Loucy (cell line): ENCODE data around the gene GUCY1A2.

Experiments
- H2AFZ ChIP-seq: fragments of 200-600 bp; sonication (generic); 2 replicates; pipeline ENCODE4 v1.6.0; 2016; ENCODE audit warnings: antibody characterized with exemption, mild to moderate bottlenecking, low read length, moderate library complexity
- H3F3A ChIP-seq: fragments of 200-600 bp; 2 replicates; pipeline ENCODE4 v1.6.0; 2016; ENCODE audit warnings: antibody characterized with exemption, low read depth, mild to moderate bottlenecking
- H3K27me3 ChIP-seq: fragments of 200-600 bp; sonication (generic); 2 replicates; pipeline ENCODE4 v1.6.1; 2014; ENCODE audit warnings: low read length, mild to moderate bottlenecking; ENCODE audit not compliant: insufficient read depth, poor library complexity, severe bottlenecking
- H3K36me3 ChIP-seq: fragments of 200-600 bp; sonication (generic); 2 replicates; pipeline ENCODE4 v1.6.1; 2016; ENCODE audit warnings: low read length; ENCODE audit not compliant: insufficient read depth
- H3K4me1 ChIP-seq: fragments of 200-600 bp; sonication (generic); 2 replicates; pipeline ENCODE4 v1.5.1; 2014; ENCODE audit warnings: low read length, mild to moderate bottlenecking; ENCODE audit not compliant: insufficient read depth, poor library complexity, severe bottlenecking
- H3K4me2 ChIP-seq: fragments of 200-600 bp; sonication (generic); 2 replicates; pipeline ENCODE4 v1.6.0; 2014; ENCODE audit warnings: antibody characterized with exemption, low read length, low read depth, mild to moderate bottlenecking; ENCODE audit not compliant: poor library complexity, severe bottlenecking
- H3K4me3 ChIP-seq: fragments of 200-600 bp; sonication (generic); 2 replicates; pipeline ENCODE4 v1.5.1; 2014; ENCODE audit warnings: low read length, mild to moderate bottlenecking, mixed read lengths; ENCODE audit not compliant: poor library complexity, severe bottlenecking
- H3K79me2 ChIP-seq: fragments of 200-600 bp; sonication (generic); 2 replicates; pipeline ENCODE4 v1.6.1; 2014; ENCODE audit warnings: low read length; ENCODE audit not compliant: insufficient read depth
- H3K9ac ChIP-seq: fragments of 200-600 bp; sonication (generic); 2 replicates; pipeline ENCODE4 v1.6.0; 2014; ENCODE audit warnings: mild to moderate bottlenecking, low read depth, low read length, moderate library complexity; ENCODE audit not compliant: poor library complexity, severe bottlenecking
- H3K9me2 ChIP-seq: fragments of 200-600 bp; sonication (generic); replicated peaks from 2 replicates; pipeline ENCODE4 v1.6.1; 2016; ENCODE audit warnings: low read depth, low read length, mixed read lengths
- H3K9me3 ChIP-seq: fragments of 200-600 bp; sonication (generic); 2 replicates; pipeline ENCODE4 v1.6.1; 2014; ENCODE audit warnings: mild to moderate bottlenecking, antibody characterized with exemption, low read length, low read depth; ENCODE audit not compliant: insufficient read depth
- H4K20me1 ChIP-seq: fragments of 200-600 bp; sonication (generic); 2 replicates; pipeline ENCODE4 v1.6.0; 2014; ENCODE audit warnings: antibody characterized with exemption, low read length, mild to moderate bottlenecking; ENCODE audit not compliant: insufficient read depth, poor library complexity, severe bottlenecking
- EZH2phosphoT487 ChIP-seq: fragments of 200-600 bp; IDR thresholded peaks from 2 replicates; pipeline ENCODE4 v1.6.1; 2018; ENCODE audit warnings: antibody characterized with exemption, mild to moderate bottlenecking, moderate library complexity, borderline replicate concordance
- TF ChIP-seq, protein P1 (sequence below): fragments of 200-600 bp; sonication (generic); conservative IDR thresholded peaks from 2 replicates; pipeline ENCODE4 v1.5.1; 2014; ENCODE audit warnings: mild to moderate bottlenecking, antibody characterized with exemption, low read length

Gene GUCY1A2

DNA sequence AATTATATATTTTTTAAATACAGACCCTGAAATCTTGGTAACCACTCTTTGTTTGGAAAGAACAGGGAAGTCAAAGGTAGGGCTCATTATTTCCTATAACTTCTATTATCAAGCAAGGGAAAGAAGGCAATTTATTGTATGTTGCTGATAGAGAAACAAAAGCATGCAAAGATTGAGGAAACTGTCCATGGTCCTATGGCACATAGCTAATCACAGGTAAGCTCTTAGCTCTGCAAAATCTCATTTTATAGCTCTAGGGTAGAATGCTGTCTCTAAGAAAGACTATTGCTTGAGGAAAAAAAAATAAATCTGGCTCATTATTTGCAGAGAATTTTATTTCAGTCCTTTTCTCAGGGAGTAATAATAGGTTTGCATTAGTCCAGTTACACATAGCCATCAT, 7.4 kb upstream of the GUCY1A2 start:
- no peak overlapping the region for H3K4me2 ChIP-seq
- no peak overlapping the region for H2AFZ ChIP-seq
- no peaks in the 10 kb centered on the region for H3K9me3 ChIP-seq
- H3K36me3 ChIP-seq, result no peaks in the 10 kb centered on the region
- H3F3A ChIP-seq, result no peaks in the 10 kb centered on the region
- no peaks in the 10 kb centered on the region for H3K79me2 ChIP-seq
- no peaks in the 10 kb centered on the region for H3K4me1 ChIP-seq
- no peak overlapping the region for H3K4me3 ChIP-seq
- no peaks in the 10 kb centered on the region for H3K9me2 ChIP-seq
- no peak overlapping the region for H3K9ac ChIP-seq
- H3K27me3 ChIP-seq, result no peaks in the 10 kb centered on the region
- TF ChIP-seq, protein P1, sequence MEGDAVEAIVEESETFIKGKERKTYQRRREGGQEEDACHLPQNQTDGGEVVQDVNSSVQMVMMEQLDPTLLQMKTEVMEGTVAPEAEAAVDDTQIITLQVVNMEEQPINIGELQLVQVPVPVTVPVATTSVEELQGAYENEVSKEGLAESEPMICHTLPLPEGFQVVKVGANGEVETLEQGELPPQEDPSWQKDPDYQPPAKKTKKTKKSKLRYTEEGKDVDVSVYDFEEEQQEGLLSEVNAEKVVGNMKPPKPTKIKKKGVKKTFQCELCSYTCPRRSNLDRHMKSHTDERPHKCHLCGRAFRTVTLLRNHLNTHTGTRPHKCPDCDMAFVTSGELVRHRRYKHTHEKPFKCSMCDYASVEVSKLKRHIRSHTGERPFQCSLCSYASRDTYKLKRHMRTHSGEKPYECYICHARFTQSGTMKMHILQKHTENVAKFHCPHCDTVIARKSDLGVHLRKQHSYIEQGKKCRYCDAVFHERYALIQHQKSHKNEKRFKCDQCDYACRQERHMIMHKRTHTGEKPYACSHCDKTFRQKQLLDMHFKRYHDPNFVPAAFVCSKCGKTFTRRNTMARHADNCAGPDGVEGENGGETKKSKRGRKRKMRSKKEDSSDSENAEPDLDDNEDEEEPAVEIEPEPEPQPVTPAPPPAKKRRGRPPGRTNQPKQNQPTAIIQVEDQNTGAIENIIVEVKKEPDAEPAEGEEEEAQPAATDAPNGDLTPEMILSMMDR, result no peak
- no peak for TF ChIP-seq EZH2phosphoT487
- no peaks in the 10 kb centered on the region for H4K20me1 ChIP-seq

DNA sequence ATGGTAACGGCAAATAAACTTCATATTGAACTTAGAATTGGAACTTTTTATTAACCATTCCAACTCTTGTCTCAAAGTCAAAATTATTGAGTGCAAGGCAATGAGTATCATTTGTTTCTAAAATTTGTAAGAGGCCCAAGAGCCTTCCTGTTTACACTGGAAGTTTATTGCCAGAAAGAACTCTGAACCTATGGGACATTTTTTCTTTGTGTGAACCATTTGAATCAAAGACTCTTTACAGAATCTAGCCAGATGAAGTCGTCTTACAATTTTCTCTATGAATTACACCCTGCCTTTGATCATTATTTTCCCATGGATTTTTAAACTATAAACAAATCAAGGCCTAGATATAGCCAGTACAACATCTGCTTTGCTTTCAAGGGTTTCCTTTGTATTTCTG, 2.3 kb upstream of the GUCY1A2 start:
- Histone ChIP-seq H4K20me1 (no peaks in the 10 kb centered on the region), H3K79me2 (no peaks in the 10 kb centered on the region), H3K36me3 (no peaks in the 10 kb centered on the region), H3K4me3 (no peak overlapping the region), H3K27me3 (no peaks in the 10 kb centered on the region), H3K4me2 (no peak overlapping the region), H3K4me1 (no peaks in the 10 kb centered on the region), H2AFZ (no peak overlapping the region), H3K9me2 (no peaks in the 10 kb centered on the region), H3K9ac (no peak overlapping the region), H3F3A (no peaks in the 10 kb centered on the region), H3K9me3 (no peaks in the 10 kb centered on the region)
- no peak for TF ChIP-seq EZH2phosphoT487
- TF ChIP-seq, protein P1, result no peak

DNA sequence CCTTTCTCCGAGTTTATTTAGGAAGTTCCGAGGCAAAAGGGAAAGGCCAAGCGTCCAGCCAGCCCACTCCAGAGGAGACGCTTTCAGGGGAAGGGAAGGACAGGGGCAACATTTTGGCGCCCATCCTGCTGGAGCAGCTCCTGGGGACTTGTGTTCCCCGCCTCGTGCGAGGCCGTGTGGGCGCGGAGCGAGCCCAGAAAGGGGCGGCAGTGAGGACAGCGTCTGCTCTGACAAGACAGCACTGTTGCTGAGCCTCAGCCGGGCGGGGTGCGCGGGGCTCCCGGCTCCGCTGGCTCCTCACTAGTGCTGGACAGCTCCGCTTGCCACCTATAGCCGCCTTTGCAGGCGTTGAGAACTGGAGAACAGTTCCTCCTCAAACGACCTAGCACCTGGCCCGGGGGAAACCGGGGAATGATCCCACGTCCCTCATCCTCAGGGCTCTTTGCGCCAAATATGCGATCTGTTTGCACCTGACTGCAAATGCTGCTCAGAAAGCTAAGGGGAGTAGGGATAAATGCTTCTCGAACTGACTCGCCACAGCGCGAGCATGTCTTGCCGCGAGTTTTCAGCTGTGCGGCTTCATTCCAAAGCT, 722 bp upstream of the GUCY1A2 start:
- Histone ChIP-seq H3K9ac (no peak overlapping the region), H3K4me2 (no peak overlapping the region), H2AFZ (no peak overlapping the region)

More for the DNA sequence above, 722 bp upstream of the GUCY1A2 start:
- H3K27me3 ChIP-seq, result no peaks in the 10 kb centered on the region
- H3K4me1 ChIP-seq, result no peaks in the 10 kb centered on the region
- no peaks in the 10 kb centered on the region for H4K20me1 ChIP-seq
- H3K4me3 ChIP-seq, result no peak overlapping the region
- TF ChIP-seq EZH2phosphoT487, result no peak
- TF ChIP-seq, protein P1, result no peak
- H3F3A ChIP-seq, result no peaks in the 10 kb centered on the region
- no peaks in the 10 kb centered on the region for H3K9me3 ChIP-seq
- H3K9me2 ChIP-seq, result no peaks in the 10 kb centered on the region
- H3K36me3 ChIP-seq, result no peaks in the 10 kb centered on the region
- H3K79me2 ChIP-seq, result no peaks in the 10 kb centered on the region
